NCI-H1930 (cell line): ENCODE measurements around the gene ORAI2.
"Not testable (repeated sequence)": the region's sequence is repeated elsewhere in the genome, so short reads cannot be mapped to it uniquely, and the experiment has no call there.

Source experiments
- DNase-seq, 2 experiments: peaks; one replicate each; lab custom pipeline; 2025; lab: John Stamatoyannopoulos, UW

ORAI2 gene

DNA sequence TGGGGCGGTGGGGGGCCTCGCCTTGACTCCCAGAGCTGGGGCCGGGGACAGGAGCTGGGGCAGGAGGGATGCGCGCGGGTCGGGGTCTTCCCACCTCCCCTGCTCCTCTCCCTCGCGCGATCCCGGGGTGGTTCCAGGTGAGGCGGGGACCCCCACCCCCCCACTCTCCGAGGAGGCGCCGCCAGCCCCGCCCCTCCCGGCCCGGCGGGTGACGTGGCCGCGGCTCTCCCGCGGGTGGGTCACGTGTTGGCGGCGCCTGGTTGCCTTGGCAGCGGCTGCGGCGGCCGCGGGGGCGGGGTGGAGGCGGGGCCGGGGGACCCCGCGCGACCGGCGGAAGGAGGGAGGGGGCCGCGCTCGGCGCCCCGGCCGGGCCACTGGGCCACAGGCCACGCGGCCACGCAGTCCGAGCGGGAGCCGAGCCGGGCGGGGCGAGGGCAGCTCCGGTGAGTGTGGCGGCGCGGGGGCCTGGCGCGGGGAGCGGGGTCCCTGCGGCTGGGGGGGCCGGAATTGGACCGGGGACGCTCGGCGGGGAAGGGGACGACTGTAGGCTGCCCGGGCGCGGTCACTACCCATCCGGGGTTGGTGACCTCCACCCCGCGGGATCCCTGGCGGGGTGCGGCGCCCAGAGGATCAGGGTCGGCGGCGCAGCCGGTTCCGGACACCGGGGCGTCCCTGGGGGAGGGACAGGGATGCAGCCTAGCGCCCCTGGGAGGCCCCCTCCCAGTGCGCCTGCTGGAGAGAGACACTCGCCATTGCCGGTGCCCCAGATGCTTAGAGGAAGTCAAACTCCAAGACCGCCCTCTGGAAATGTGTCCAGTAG, at the start of gene ORAI2:
Gene ORAI2, plus strand, starts transcription at position 357 of the 820 bp plus-strand sequence. CDS start 5,382 bp downstream, outside the sequence.
- DNase-seq: peak; percentile 76 to 77

GRCh38 chr7:102387064-102387463, 46.3 kb upstream of the ORAI2 start:
- no peak for DNase-seq

- no peak for DNase-seq
These were observed 43.6 kb upstream of the ORAI2 start for GRCh38 chr7:102389810-102390209.

- DNase-seq: peak; percentile 24 to 74
These were observed 42.5 kb upstream of the ORAI2 start for GRCh38 chr7:102390697-102391484.

- DNase-seq: no peak
These were observed 41.0 kb upstream of the ORAI2 start for GRCh38 chr7:102392330-102392729.

- no peak for DNase-seq
These were observed 39.9 kb upstream of the ORAI2 start for GRCh38 chr7:102393467-102393866.

DNA sequence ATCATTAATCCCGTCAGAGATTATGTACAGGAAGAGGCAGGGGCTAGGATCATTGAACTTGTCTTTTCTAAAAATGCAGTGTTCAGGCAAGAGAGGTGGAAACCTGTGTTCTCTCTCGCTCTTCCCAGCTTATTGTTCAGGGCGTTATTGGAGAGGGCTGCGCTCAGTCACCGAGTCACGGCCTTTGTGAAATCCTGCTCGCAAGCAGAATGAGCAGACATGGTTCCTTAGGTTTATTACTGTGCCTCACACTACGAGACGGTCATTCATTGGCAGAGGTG, 37.8 kb upstream of the ORAI2 start:
- DNase-seq: no peak

DNA sequence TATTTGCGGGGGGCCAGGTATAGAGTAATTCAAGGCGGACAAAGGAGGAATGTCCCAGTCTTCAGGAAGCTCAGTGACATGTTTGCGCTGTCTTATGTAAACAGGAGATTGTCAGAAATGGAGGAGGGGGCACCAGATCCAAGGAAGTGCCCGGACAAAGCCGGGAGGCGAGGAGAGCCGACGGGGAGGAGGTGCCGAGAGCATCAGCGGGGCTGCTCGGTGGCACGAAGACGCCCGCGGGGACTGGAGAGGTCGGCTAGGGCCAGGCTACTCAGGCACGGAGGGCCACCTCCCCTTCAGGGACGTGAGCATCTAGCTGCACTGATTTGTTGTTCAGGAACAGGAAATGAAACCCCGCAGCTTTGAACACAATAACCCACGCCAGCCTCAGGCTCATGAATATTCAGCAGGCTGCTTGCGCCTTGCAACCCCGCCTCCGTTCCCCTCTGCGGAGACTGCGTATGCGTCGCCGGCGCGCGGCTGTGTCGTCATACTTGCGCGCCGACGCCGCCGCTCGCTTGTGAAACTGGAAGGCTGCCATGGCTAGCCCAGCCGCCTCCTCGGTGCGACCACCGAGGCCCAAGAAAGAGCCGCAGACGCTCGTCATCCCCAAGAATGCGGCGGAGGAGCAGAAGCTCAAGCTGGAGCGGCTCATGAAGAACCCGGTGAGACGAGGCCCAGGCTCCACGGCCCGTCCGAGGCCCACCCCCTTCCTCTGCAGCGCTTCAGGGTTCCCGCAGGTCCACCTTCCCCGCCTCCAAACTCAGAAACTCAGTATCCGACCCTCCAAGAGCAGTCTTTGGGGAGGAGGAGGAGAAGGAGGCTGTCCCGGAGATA, 37.3 kb upstream of the ORAI2 start, which contains the start of gene PRKRIP1:
Gene PRKRIP1, plus strand, starts transcription at position 491 of the 837 bp plus-strand sequence. Its CDS starts 49 bp downstream, at position 540.
- peak; percentile 85 to 90 for DNase-seq

GRCh38 chr7:102396710-102397019, 36.7 kb upstream of the ORAI2 start:
- no peak for DNase-seq

- DNase-seq: no peak
These were observed 34.8 kb upstream of the ORAI2 start for GRCh38 chr7:102398543-102398942.

GRCh38 chr7:102400360-102400759, 33.0 kb upstream of the ORAI2 start:
- DNase-seq: no peak

DNA sequence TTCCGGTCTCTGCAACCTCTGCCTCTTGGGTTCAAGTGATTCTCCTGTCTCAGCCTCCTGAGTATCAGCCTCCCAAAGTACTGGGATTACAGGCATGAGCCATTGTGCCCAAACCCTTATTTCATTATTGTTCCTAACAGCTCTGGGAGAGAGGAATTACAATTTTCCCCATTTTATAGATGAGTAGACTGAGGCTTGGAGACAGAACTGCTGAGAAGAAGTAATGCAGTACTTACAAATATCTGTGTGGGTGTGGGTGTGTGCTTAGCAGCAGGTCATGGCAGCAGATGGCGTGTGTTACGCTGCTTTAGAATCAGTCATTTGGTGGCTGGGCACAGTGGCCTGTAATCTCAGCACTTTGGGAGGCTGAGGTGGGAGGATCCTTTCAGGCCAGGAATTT, 29.8 kb upstream of the ORAI2 start:
- no peak for DNase-seq

- peak; percentile 15 to 26 for DNase-seq
These were observed 29.1 kb upstream of the ORAI2 start for GRCh38 chr7:102404005-102404861.

DNA sequence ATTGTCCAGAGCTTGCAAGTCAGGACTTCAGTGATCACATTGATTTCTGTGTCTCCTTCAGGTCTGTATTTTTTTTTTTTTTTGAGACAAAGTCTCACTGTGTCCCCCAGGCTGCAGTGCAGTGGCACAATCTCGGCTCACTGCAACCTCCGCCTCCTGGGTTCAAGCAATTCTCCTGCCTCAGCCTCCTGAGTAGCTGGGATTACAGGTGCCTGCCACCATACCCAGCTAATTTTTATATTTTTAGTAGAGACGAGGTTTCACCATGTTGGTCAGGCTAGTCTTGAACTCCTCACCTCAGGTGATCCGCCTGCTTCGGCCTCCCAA, 28.6 kb upstream of the ORAI2 start:
- DNase-seq: not testable (repeated sequence)

GRCh38 chr7:102407910-102408309, 25.5 kb upstream of the ORAI2 start:
- no peak for DNase-seq

DNA sequence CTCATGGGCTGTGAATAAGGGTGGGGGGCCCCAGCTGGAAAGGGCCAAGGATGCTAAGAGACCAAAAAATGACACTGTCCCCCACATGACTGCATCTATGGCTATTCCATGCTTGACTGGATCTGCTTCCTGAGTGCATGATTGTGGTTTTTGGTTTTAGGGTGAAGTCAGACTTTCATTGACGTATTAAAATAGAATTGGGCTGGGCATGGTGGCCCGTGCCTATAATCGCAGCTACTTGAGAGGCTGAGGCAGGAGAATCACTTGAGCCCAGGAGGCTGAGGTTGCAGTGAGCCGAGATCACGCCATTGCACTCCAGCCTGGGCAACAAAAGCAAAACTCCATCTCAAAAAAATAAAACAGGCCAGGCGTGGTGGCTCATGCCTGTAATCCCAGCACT, 24.8 kb upstream of the ORAI2 start:
- DNase-seq: not testable (repeated sequence)

DNA sequence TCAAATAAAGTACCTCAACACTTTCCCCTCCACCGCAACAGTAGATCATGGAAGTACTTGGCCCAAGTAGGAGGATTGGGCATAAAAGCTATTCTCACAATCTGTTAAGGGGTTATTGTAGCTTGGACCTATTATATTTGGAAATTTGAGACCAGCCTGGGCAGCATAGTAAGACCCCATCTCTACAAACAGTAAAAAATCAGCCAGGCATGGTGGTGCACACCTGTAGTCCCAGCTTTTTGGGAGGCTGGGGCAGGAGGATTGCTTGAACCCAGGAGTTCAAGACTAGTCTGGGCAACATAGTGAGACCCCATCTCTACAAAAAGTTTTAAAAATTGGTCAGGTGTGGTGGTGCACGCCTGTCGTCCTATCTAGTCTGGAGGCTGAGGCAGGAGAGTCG, 24.0 kb upstream of the ORAI2 start:
- DNase-seq: no peak

DNA sequence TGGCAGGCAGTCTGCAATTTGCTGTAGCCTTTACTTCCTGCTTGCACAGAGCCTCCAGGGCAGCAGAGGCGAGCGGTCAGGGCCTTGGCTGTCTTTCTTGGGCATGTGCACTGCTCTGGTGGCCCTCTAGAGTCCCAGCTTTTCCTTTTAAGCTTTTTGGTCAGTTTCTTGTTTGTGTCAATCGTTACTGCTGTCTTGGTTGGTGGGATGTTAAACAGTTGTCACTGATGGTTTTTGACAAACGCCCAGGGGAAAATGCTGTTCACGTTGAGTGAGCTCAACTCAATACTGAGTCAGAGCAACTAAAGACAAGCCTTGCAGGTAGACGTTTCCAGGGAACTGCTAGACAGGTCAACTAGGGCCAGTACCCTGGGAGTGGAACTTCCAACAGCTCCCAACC, 23.3 kb upstream of the ORAI2 start:
- no peak for DNase-seq

DNA sequence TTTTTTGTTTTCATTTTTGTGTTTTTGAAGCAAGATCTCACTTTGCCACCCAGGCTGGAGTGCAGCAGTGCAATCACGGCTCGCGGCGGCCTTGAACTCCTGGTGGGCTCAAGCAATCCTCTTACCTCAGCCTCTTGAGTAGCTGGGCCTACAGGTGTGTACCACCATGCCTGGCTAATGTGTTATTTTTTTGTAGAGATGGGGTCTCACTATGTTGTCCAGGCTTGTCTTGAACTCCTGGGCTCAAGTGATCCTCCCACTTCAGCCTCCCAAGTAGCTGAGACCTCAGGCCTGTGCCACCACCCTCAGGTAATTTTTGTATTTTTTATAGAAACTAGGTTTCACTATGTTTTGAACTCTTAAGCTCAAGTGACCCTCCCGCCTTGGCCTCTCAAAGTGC, 22.5 kb upstream of the ORAI2 start:
- no peak for DNase-seq

DNA sequence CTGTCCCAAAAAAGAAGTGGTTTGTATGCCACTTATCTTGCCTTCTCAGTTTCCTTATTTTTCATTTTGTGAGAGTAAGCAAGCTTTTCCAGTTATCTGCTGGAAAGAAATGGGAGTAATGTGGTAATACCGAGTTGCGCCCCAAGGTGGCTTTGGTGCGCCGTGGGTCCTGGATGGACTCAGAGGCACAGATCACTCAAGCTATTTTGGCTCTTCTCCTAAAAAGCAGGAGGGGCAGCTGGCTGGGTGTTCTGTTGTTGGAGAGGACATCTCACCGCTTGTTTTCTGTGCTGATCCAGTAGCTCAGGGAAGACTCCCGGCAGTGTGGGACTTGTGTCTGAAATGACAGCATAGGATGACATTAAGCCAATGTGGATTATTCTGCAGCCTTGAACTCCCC, 20.8 kb upstream of the ORAI2 start:
- DNase-seq: no peak

- DNase-seq: no peak
These were observed 20.3 kb upstream of the ORAI2 start for GRCh38 chr7:102413091-102413490.

DNA sequence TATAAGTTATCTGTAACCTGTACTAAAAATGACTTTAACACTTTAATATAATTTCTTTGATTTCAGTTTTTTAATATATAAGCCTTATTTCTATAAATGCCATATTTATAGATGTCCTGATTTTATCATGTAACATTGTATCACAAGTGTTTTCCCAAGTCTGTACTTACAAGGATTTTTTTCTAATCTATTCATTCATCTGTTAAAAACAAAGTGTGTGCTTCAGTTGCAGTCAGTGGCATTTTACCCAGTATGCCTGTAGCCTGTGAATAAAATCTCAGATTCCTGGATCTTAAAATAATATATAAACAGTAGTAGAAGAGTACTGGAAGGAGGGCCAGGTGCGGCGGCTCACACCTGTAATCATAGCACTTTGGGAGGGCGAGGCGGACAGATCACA, 19.8 kb upstream of the ORAI2 start:
- no peak for DNase-seq
